ENCODE measurements around the gene GRWD1.
"Not testable (repeated sequence)": the region's sequence is repeated elsewhere in the genome, so short reads cannot be mapped to it uniquely, and the experiment has no call there.

Gene GRWD1

DNA sequence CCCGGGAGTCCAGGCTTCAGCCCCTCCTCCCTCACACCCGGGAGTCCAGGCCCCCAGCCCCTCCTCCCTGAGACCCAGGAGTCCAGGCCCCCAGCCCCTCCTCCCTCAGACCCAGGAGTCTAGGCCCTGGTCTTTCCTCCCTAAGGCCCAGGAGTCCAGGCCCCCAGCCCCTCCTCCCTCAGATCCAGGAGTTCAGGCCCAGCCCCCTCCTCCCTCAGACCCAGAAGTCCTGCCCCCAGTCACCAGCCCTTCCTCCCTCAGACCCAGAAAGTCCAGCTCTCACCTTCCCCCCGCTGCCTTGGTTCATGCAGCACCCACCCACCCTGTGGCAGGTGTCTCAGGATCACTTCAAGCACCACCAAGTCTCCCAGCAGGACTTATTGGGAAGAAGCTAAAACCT is 37.5 kb downstream of the GRWD1 start:
- no peak overlapping the region for H3K4me3 ChIP-seq (IDR thresholded peaks at IDR 0.05; ENCODE audit: insufficient read depth, low read depth, low read length)
- H3K4me2 ChIP-seq = no peak overlapping the region
- H3K79me2 ChIP-seq (ENCODE audit: insufficient read depth, low read depth) = no peaks in the 10 kb centered on the region
- no peak overlapping the region for H3K9ac ChIP-seq
- H4K20me1 ChIP-seq (ENCODE audit: insufficient read depth) = no peaks in the 10 kb centered on the region
- H3K27ac ChIP-seq = no peak overlapping the region
- TF ChIP-seq, protein P1, sequence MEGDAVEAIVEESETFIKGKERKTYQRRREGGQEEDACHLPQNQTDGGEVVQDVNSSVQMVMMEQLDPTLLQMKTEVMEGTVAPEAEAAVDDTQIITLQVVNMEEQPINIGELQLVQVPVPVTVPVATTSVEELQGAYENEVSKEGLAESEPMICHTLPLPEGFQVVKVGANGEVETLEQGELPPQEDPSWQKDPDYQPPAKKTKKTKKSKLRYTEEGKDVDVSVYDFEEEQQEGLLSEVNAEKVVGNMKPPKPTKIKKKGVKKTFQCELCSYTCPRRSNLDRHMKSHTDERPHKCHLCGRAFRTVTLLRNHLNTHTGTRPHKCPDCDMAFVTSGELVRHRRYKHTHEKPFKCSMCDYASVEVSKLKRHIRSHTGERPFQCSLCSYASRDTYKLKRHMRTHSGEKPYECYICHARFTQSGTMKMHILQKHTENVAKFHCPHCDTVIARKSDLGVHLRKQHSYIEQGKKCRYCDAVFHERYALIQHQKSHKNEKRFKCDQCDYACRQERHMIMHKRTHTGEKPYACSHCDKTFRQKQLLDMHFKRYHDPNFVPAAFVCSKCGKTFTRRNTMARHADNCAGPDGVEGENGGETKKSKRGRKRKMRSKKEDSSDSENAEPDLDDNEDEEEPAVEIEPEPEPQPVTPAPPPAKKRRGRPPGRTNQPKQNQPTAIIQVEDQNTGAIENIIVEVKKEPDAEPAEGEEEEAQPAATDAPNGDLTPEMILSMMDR (conservative IDR thresholded peaks at IDR 0.05; ENCODE audit: low read depth, low read length) = no peak
- H3K36me3 ChIP-seq (ENCODE audit: insufficient read depth) = no peaks in the 10 kb centered on the region; the same call in 1 of the 2 replicates
- H3K4me1 ChIP-seq (ENCODE audit: low read depth, poor library complexity, severe bottlenecking) = peaks cover 3% of the 10 kb centered on the region
- no peak overlapping the region for H2AFZ ChIP-seq (ENCODE audit: low read depth)
- peaks cover 25% of the 10 kb centered on the region; the same call in 1 of the 2 replicates for H3K27me3 ChIP-seq (ENCODE audit: insufficient read depth, low read depth)

DNA sequence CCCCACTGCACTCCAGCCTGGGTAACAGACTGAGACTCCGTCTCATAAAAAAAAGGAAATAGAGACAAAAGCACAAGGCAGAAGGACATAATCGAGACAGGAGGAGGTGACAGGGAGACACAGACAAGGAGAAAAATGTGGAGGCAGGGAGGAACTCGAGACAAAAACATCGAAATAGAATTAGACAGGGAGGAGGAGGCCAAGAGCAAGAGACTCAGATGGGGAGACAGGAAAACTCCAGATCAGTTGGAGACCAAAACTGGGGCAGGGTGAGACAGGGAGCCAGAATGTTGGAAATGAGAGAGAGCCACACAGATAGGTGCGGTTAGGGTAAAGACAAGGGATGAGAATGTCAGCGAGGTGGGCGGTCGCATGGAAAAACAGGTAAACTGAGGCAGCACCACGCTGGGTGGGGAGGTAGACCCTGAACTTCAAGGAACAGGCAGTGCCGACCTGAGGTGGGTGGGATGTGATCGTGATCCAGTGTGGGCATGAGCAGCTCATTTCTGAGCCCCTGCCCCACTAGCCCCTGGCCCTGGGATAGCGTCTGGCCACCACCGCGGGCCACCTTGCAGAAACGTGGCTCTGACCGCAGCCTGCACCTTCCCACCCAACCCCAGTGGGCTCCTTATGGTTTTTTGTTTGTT is 38.6 kb downstream of the GRWD1 start:
- Histone ChIP-seq H3K9ac (no peak overlapping the region), H3K79me2 (ENCODE audit: insufficient read depth, low read depth) (no peaks in the 10 kb centered on the region), H3K4me3 (IDR thresholded peaks at IDR 0.05; ENCODE audit: insufficient read depth, low read depth, low read length) (no peak overlapping the region), H3K36me3 (ENCODE audit: insufficient read depth) (no peaks in the 10 kb centered on the region; the same call in 1 of the 2 replicates), H3K27me3 (ENCODE audit: insufficient read depth, low read depth) (peaks cover 28% of the 10 kb centered on the region; the same call in 1 of the 2 replicates), H4K20me1 (ENCODE audit: insufficient read depth) (no peaks in the 10 kb centered on the region), H3K27ac (no peak overlapping the region), H3K4me2 (no peak overlapping the region), H2AFZ (ENCODE audit: low read depth) (no peak overlapping the region), H3K4me1 (ENCODE audit: low read depth, poor library complexity, severe bottlenecking) (peaks cover 7% of the 10 kb centered on the region)
- TF ChIP-seq, protein P1 (conservative IDR thresholded peaks at IDR 0.05; ENCODE audit: low read depth, low read length) = no peak

DNA sequence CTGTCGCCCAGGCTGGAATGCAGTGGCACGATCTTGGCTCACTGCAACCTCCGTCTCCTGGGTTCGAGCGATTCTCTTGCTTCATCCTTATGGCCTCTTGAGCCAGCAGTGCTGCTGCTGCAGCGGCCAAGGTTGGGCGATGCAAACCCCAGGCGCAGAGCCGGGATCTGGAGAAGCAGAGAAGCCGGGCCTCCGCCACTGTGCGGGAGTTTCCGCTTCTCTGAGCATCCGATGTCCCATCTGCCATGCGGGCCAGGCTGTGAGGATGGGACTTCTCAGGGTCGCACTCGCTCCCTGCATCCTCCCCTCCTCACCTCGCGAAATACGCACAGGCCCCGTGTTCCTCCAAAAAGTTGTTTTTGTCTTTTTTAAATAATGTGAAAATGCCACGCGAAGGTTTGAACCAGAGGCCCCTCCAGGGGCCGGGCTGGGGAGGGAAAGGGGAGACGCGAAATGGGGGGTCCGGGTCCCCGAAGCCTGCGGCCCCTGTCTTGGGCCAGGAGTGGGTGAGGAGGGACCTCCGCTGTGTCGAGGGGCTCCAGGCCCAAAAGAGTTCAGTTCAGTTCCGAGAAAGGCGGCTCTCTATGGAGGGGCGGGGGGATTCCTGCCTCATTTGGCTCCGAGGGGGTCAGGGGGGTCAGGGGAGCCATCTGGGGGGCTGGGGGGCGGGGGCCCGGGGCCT is 39.3 kb downstream of the GRWD1 start:
- H3K79me2 ChIP-seq (ENCODE audit: insufficient read depth, low read depth) = no peaks in the 10 kb centered on the region
- no peak overlapping the region for H3K27ac ChIP-seq
- H3K36me3 ChIP-seq (ENCODE audit: insufficient read depth) = no peaks in the 10 kb centered on the region
- H3K9ac ChIP-seq = no peak overlapping the region
- peaks cover 29% of the 10 kb centered on the region; the same call in 1 of the 2 replicates for H3K27me3 ChIP-seq (ENCODE audit: insufficient read depth, low read depth)
- TF ChIP-seq, protein P1 (conservative IDR thresholded peaks at IDR 0.05; ENCODE audit: low read depth, low read length) = no peak
- peaks cover 14% of the 10 kb centered on the region for H3K4me1 ChIP-seq (ENCODE audit: low read depth, poor library complexity, severe bottlenecking)
- H2AFZ ChIP-seq (ENCODE audit: low read depth) = no peak overlapping the region
- H3K4me3 ChIP-seq (IDR thresholded peaks at IDR 0.05; ENCODE audit: insufficient read depth, low read depth, low read length) = no peak overlapping the region
- no peaks in the 10 kb centered on the region for H4K20me1 ChIP-seq (ENCODE audit: insufficient read depth)
- H3K4me2 ChIP-seq = no peak overlapping the region

DNA sequence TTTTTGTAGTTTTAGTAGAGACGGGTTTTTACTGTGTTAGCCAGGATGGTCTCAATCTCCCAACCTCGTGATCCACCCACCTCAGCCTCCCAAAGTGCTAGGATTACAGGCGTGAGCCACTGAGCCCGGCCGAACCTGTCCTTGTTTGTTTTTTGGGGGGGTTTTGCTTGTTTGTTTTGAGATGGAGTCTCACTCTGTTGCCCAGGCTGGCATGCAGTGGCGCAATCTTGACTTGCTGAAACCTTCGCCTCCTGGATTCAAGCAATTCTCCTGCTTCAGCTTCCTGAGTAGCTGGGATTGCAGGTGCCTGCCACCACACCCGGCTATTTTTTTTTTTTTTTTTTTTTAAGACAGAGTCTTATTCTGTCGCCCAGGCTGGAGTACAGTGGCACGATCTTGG is 40.9 kb downstream of the GRWD1 start:
- H3K4me3 ChIP-seq (IDR thresholded peaks at IDR 0.05; ENCODE audit: insufficient read depth, low read depth, low read length); H2AFZ ChIP-seq (ENCODE audit: low read depth); H3K36me3 ChIP-seq (ENCODE audit: insufficient read depth); H3K9ac ChIP-seq; H3K27ac ChIP-seq; H3K4me2 ChIP-seq; H3K79me2 ChIP-seq (ENCODE audit: insufficient read depth, low read depth); H4K20me1 ChIP-seq (ENCODE audit: insufficient read depth): not testable (repeated sequence)
- H3K27me3 ChIP-seq (ENCODE audit: insufficient read depth, low read depth) = peaks cover 38% of the 10 kb centered on the region; the same call in 1 of the 2 replicates
- peaks cover 28% of the 10 kb centered on the region for H3K4me1 ChIP-seq (ENCODE audit: low read depth, poor library complexity, severe bottlenecking)

DNA sequence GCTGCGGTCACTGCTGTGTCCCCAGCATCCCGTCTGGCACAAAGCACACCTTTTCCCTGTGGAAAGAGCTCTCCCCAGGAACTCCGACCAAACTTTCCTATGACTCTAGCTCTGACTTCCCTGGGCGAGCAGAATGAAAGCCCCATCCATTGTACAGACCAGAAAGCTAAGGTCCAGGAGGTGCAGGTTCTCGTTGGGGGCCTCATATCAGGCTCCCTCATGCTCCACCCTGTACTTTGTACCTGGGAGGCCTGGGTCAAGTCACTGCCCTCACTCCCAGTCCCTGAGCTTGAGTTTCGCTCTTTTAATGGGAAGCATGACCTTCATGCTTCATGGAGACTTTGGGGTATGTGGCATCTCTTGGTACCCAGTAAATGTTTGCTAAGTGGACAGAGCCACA is 41.8 kb downstream of the GRWD1 start:
- H3K4me1 ChIP-seq (ENCODE audit: low read depth, poor library complexity, severe bottlenecking) = peaks cover 33% of the 10 kb centered on the region
- no peaks in the 10 kb centered on the region for H4K20me1 ChIP-seq (ENCODE audit: insufficient read depth)
- no peaks in the 10 kb centered on the region for H3K79me2 ChIP-seq (ENCODE audit: insufficient read depth, low read depth)
- TF ChIP-seq, protein P1 (conservative IDR thresholded peaks at IDR 0.05; ENCODE audit: low read depth, low read length) = no peak
- peaks cover 38% of the 10 kb centered on the region; the same call in 1 of the 2 replicates for H3K27me3 ChIP-seq (ENCODE audit: insufficient read depth, low read depth)
- H3K36me3 ChIP-seq (ENCODE audit: insufficient read depth) = no peaks in the 10 kb centered on the region
- no peak overlapping the region for H3K27ac ChIP-seq
- H2AFZ ChIP-seq (ENCODE audit: low read depth) = no peak overlapping the region
- H3K9ac ChIP-seq = no peak overlapping the region
- no peak overlapping the region for H3K4me2 ChIP-seq
- H3K4me3 ChIP-seq (IDR thresholded peaks at IDR 0.05; ENCODE audit: insufficient read depth, low read depth, low read length) = no peak overlapping the region

All from KMS-11 (cell line).